MM.1S (cell line): Measurements from ENCODE around the gene EIF2AK3.

ENCODE experiments used
- DNase-seq: peaks from one replicate; pipeline ENCODE4 v3.0.0-alpha.2; 2015
- H2AFZ ChIP-seq: fragments of 300-600 bp; sonication (generic); 2 replicates; pipeline ENCODE4 v1.6.0; 2016; ENCODE audit warnings: antibody characterized with exemption, low read length
- H3F3A ChIP-seq: fragments of 300-600 bp; sonication (generic); 2 replicates; pipeline ENCODE4 v1.6.1; 2016; ENCODE audit warnings: mild to moderate bottlenecking, antibody characterized with exemption, low read length, moderate library complexity, mixed read lengths; ENCODE audit not compliant: insufficient read depth
- H3K27ac ChIP-seq: fragments of 300-600 bp; sonication (generic); 2 replicates; pipeline ENCODE4 v1.5.1; 2016; ENCODE audit warnings: mild to moderate bottlenecking, low read length
- H3K27me3 ChIP-seq: fragments of 300-600 bp; sonication (generic); replicated peaks from 2 replicates; pipeline ENCODE4 v1.6.0; 2016; ENCODE audit warnings: low read length; ENCODE audit not compliant: insufficient read depth
- H3K36me3 ChIP-seq: fragments of 300-600 bp; sonication (generic); replicated peaks from 2 replicates; pipeline ENCODE4 v1.6.1; 2016; ENCODE audit warnings: mild to moderate bottlenecking, low read length, mixed read lengths; ENCODE audit not compliant: insufficient read depth
- H3K4me1 ChIP-seq: fragments of 300-600 bp; sonication (generic); 2 replicates; pipeline ENCODE4 v1.6.1; 2016; ENCODE audit warnings: low read length, mixed read lengths
- H3K4me2 ChIP-seq: fragments of 300-600 bp; sonication (generic); 2 replicates; pipeline ENCODE4 v1.6.0; 2016; ENCODE audit warnings: low read depth, low read length
- H3K4me3 ChIP-seq: fragments of 300-600 bp; sonication (generic); 2 replicates; pipeline ENCODE4 v1.5.1; 2016; ENCODE audit warnings: low read length, mixed read lengths
- H3K79me2 ChIP-seq: fragments of 300-600 bp; sonication (generic); 2 replicates; pipeline ENCODE4 v1.6.1; 2016; ENCODE audit warnings: mixed run types, low read length, mixed read lengths
- H3K9ac ChIP-seq: fragments of 300-600 bp; sonication (generic); 2 replicates; pipeline ENCODE4 v1.6.1; 2016; ENCODE audit warnings: low read length, mixed read lengths
- H3K9me2 ChIP-seq: fragments of 300-600 bp; sonication (generic); replicated peaks from 2 replicates; pipeline ENCODE4 v1.6.1; 2016; ENCODE audit warnings: mild to moderate bottlenecking, low read length, mixed read lengths; ENCODE audit not compliant: insufficient read depth
- H3K9me3 ChIP-seq: fragments of 300-600 bp; sonication (generic); replicated peaks from 2 replicates; pipeline ENCODE4 v1.6.1; 2016; ENCODE audit warnings: mild to moderate bottlenecking, low read length, mixed read lengths; ENCODE audit not compliant: insufficient read depth
- H4K20me1 ChIP-seq: fragments of 300-600 bp; sonication (generic); 2 replicates; pipeline ENCODE4 v1.6.1; 2016; ENCODE audit warnings: mild to moderate bottlenecking, low read length, moderate library complexity, mixed read lengths; ENCODE audit not compliant: insufficient read depth
- CTCF ChIP-seq: fragments of 300-600 bp; sonication (generic); IDR thresholded peaks from 2 replicates; pipeline ENCODE4 v1.5.1; 2016; ENCODE audit warnings: antibody characterized with exemption, low read length, mixed read lengths
- EZH2 ChIP-seq: fragments of 300-600 bp; sonication (generic); optimal IDR thresholded peaks from 2 replicates; pipeline ENCODE3; 2017; ENCODE audit warnings: low read depth, mild to moderate bottlenecking, antibody characterized with exemption, low read length, mixed read lengths
- EZH2phosphoT487 ChIP-seq: fragments of 300-600 bp; sonication (generic); IDR thresholded peaks from 2 replicates; pipeline ENCODE4 v1.6.1; 2018; ENCODE audit warnings: antibody characterized with exemption, low read length

Gene EIF2AK3

GRCh38 chr2:88636026-88636425, 8.8 kb upstream of the EIF2AK3 start:
- no peak overlapping the region for H2AFZ ChIP-seq
- H3K9ac ChIP-seq, result no peak overlapping the region
- H3K27ac ChIP-seq, result no peak overlapping the region
- no peaks in the 10 kb centered on the region for H3K36me3 ChIP-seq
- peaks cover 13% of the 10 kb centered on the region; the same call in 1 of the 2 replicates for H3F3A ChIP-seq
- H4K20me1 ChIP-seq, result no peaks in the 10 kb centered on the region
- H3K4me2 ChIP-seq, result no peak overlapping the region
- H3K4me3 ChIP-seq, result no peak overlapping the region
- H3K27me3 ChIP-seq, result no peaks in the 10 kb centered on the region
- no peaks in the 10 kb centered on the region for H3K79me2 ChIP-seq
- no peak for DNase-seq
- H3K9me3 ChIP-seq, result no peaks in the 10 kb centered on the region
- no peaks in the 10 kb centered on the region for H3K9me2 ChIP-seq
- peaks cover 25% of the 10 kb centered on the region for H3K4me1 ChIP-seq
- TF ChIP-seq EZH2phosphoT487, result no peak
- no peak for TF ChIP-seq EZH2
- no peak for TF ChIP-seq CTCF

- H3K9me3 ChIP-seq, result no peaks in the 10 kb centered on the region
- H3K4me2 ChIP-seq, result no peak overlapping the region
- DNase-seq, result no peak
- H3K36me3 ChIP-seq, result no peaks in the 10 kb centered on the region
- H3K9ac ChIP-seq, result no peak overlapping the region
- H2AFZ ChIP-seq, result no peak overlapping the region
- H3K4me3 ChIP-seq, result no peak overlapping the region
- H3K27me3 ChIP-seq, result no peaks in the 10 kb centered on the region
- H3K9me2 ChIP-seq, result no peaks in the 10 kb centered on the region
- no peak overlapping the region for H3K27ac ChIP-seq
- H3K79me2 ChIP-seq, result peaks cover 9% of the 10 kb centered on the region
- H3K4me1 ChIP-seq, result peaks cover 5% of the 10 kb centered on the region
- peaks cover 13% of the 10 kb centered on the region for H3F3A ChIP-seq
- TF ChIP-seq EZH2phosphoT487, result no peak
- no peak for TF ChIP-seq EZH2
- TF ChIP-seq CTCF, result no peak
- no peaks in the 10 kb centered on the region for H4K20me1 ChIP-seq
These were observed 5.3 kb upstream of the EIF2AK3 start for GRCh38 chr2:88632569-88632968.

- Histone ChIP-seq H3F3A (peaks cover 40% of the 10 kb centered on the region), H3K27ac (peak overlapping the region; percentile 81), H3K9me3 (no peaks in the 10 kb centered on the region), H3K36me3 (no peaks in the 10 kb centered on the region), H3K9ac (peak overlapping the region; percentile 69), H2AFZ (peak overlapping the region; percentile 5; the same call in 1 of the 2 replicates), H3K9me2 (no peaks in the 10 kb centered on the region), H3K27me3 (no peaks in the 10 kb centered on the region), H3K4me1 (peaks cover 5% of the 10 kb centered on the region; the same call in 1 of the 2 replicates), H4K20me1 (no peaks in the 10 kb centered on the region), H3K4me2 (peak overlapping the region; percentile 75), H3K79me2 (peaks cover 46% of the 10 kb centered on the region), H3K4me3 (peak overlapping the region; percentile 59)
- TF ChIP-seq EZH2phosphoT487 (no peak), EZH2 (no peak), CTCF (no peak)
- DNase-seq, result no peak
These were observed 1.3 kb upstream of the EIF2AK3 start for GRCh38 chr2:88628571-88628939.
